Sigmoid colon (tissue), 7 donors: ENCODE results near the gene KRT73. TPM values are rescaled to one million over a fixed set of nuclear protein-coding genes. Genes with fewer than 3 reads are reported as not detected.

ENCODE experiments used
- DNase-seq: peaks from one replicate; pipeline ENCODE4 v3.0.0-alpha.2; 2019
- H3K27ac ChIP-seq, 4 donors: fragments of 200-600 bp; sonication (generic); one replicate each; pipeline ENCODE4 v1.5.1; 2016 to 2019; ENCODE audit warnings: mild to moderate bottlenecking in 1 of 4
- H3K27me3 ChIP-seq, 3 donors: fragments of 200-600 bp; sonication (generic); one replicate each; pipeline ENCODE4 v1.5.1; 2019; ENCODE audit warnings: mild to moderate bottlenecking in 1 of 3
- H3K36me3 ChIP-seq, 4 donors: fragments of 200-600 bp; sonication (generic); one replicate each; pipeline ENCODE4 v1.5.1; 2016 to 2019
- H3K4me1 ChIP-seq, 4 donors: fragments of 200-600 bp; sonication (generic); one replicate each; pipeline ENCODE4 v1.5.1; 2017 to 2019
- H3K4me3 ChIP-seq, 4 donors: fragments of 200-600 bp; sonication (generic); one replicate each; pipeline ENCODE4 v1.5.1; 2017 to 2019; ENCODE audit warnings: mild to moderate bottlenecking in 2 of 4, moderate library complexity in 1 of 4
- H3K9me3 ChIP-seq, 4 donors: fragments of 200-600 bp in 3 of 4; sonication (generic) in 3 of 4; one replicate each; pipeline versions ENCODE4 v1.5.1 to v1.6.1; 2013 to 2019
- CTCF ChIP-seq, 4 experiments: fragments of 450-650 bp in 3 of 4; fragments of 200-600 bp in 1 of 4; IDR thresholded peaks; one replicate each; pipeline ENCODE4 v1.5.1; 2016 to 2019; ENCODE audit warnings: antibody characterized with exemption in 4 of 4, mild to moderate bottlenecking in 3 of 4, moderate library complexity in 2 of 4
- EP300 ChIP-seq, 4 donors: sonication (generic); formaldehyde crosslinking; IDR thresholded peaks; one replicate each; pipeline ENCODE4 v1.6.1; 2017; ENCODE audit warnings: antibody characterized with exemption in 4 of 4
- POLR2A ChIP-seq, 2 donors: fragments of 450-650 bp; IDR thresholded peaks; one replicate each; pipeline ENCODE4 v1.6.1; 2016; ENCODE audit warnings: antibody characterized with exemption in 2 of 2, mild to moderate bottlenecking in 2 of 2, moderate library complexity in 2 of 2
- POLR2AphosphoS5 ChIP-seq, 4 donors: sonication (generic); formaldehyde crosslinking; IDR thresholded peaks; one replicate each; pipeline ENCODE4 v1.6.1; 2017; ENCODE audit warnings: antibody characterized with exemption in 4 of 4
- WGBS, 2 donors: extraction: QIAGEN DNeasy Blood & Tissue Kit; methylation state at CpG; one replicate each; pipeline ENCODE4 v1.1.7; 2013; 5-methylcytosine and 5-hydroxymethylcytosine counted together
- intact Hi-C: fragments of 100-400 bp; cut with DNase I; formaldehyde crosslinking; loops from one replicate; pipeline ENCODE4 v1.15.1; 2023
- polyA plus RNA-seq, 3 donors: library from polyadenylated mRNA; stranded (reverse); fragments of 200-250 nt; gene quantifications; one replicate each; pipeline ENCODE4 v1.2.3, GENCODE V29; 2013
- total RNA-seq, 4 donors: library from RNA; depleted of rRNA; stranded (reverse); fragments of >200 nt; gene quantifications; one replicate each; pipeline ENCODE4 v1.1.0, GENCODE V29; 2016
- donor health status: healthy with polysubstance abuse.
- donor health status: Bipolar disorder and iron deficiency.
- donor health status: healthy.

The KRT73 gene
- total and polyA plus RNA-seq, 7 donors: 0.73 TPM; not detected in 6

GRCh38 chr12:52630008-52630500 is 11.7 kb upstream of the KRT73 start:
- peaks cover 0 to 16% (median 3%) of the 10 kb centered on the region in 4 donors for H3K4me1 ChIP-seq
- no peak for TF ChIP-seq CTCF (IDR thresholded peaks at IDR 0.05)
- no peak for TF ChIP-seq POLR2AphosphoS5 (IDR thresholded peaks at IDR 0.05)
- TF ChIP-seq EP300 (IDR thresholded peaks at IDR 0.05): no peak
- no peak for TF ChIP-seq POLR2A (IDR thresholded peaks at IDR 0.05)
- H3K4me3 ChIP-seq: no peak overlapping the region
- intact Hi-C loops: no loop called here
- no peak for DNase-seq
- no peaks in the 10 kb centered on the region for H3K36me3 ChIP-seq
- no peaks in the 10 kb centered on the region for H3K9me3 ChIP-seq
- 71 to 78% methylated on average over 7 of the region's 7 CpGs for WGBS, 2 donors
- no peak overlapping the region for H3K27ac ChIP-seq
- no peaks in the 10 kb centered on the region for H3K27me3 ChIP-seq

GRCh38 chr12:52629281-52630007 is 11.1 kb upstream of the KRT73 start:
- 82 to 84% methylated on average over 12 of the region's 12 CpGs for WGBS, 2 donors
- Histone ChIP-seq H3K9me3 (no peaks in the 10 kb centered on the region), H3K4me1 (peaks cover 0 to 12% (median 2%) of the 10 kb centered on the region in 4 donors), H3K36me3 (no peaks in the 10 kb centered on the region), H3K27me3 (no peaks in the 10 kb centered on the region), H3K4me3 (no peak overlapping the region), H3K27ac (no peak overlapping the region)
- TF ChIP-seq CTCF (IDR thresholded peaks at IDR 0.05) (no peak), POLR2AphosphoS5 (IDR thresholded peaks at IDR 0.05) (no peak), POLR2A (IDR thresholded peaks at IDR 0.05) (no peak)
- intact Hi-C loops: no loop called here
- DNase-seq: no peak

GRCh38 chr12:52628841-52629240 is 10.5 kb upstream of the KRT73 start:
- no peak for TF ChIP-seq POLR2AphosphoS5 (IDR thresholded peaks at IDR 0.05)
- TF ChIP-seq EP300 (IDR thresholded peaks at IDR 0.05): no peak
- TF ChIP-seq CTCF (IDR thresholded peaks at IDR 0.05): no peak
- no peak for TF ChIP-seq POLR2A (IDR thresholded peaks at IDR 0.05)
- Histone ChIP-seq H3K27ac (no peak overlapping the region), H3K4me1 (peaks cover 0 to 7% (median 0%) of the 10 kb centered on the region in 4 donors), H3K27me3 (no peaks in the 10 kb centered on the region), H3K36me3 (no peaks in the 10 kb centered on the region), H3K9me3 (no peaks in the 10 kb centered on the region), H3K4me3 (no peak overlapping the region)
- intact Hi-C loops: no loop called here
- 76 to 81% methylated on average over 2 of the region's 2 CpGs for WGBS, 2 donors
- DNase-seq: no peak

- TF ChIP-seq EP300 (IDR thresholded peaks at IDR 0.05) (no peak), CTCF (IDR thresholded peaks at IDR 0.05) (no peak), POLR2AphosphoS5 (IDR thresholded peaks at IDR 0.05) (no peak), POLR2A (IDR thresholded peaks at IDR 0.05) (no peak)
- peaks cover 0 to 7% (median 0%) of the 10 kb centered on the region in 4 donors for H3K4me1 ChIP-seq
- no peak overlapping the region for H3K27ac ChIP-seq
- DNase-seq: no peak
- intact Hi-C loops: no loop called here
- 81 to 82% methylated on average over 4 of the region's 4 CpGs for WGBS, 2 donors
- no peaks in the 10 kb centered on the region for H3K9me3 ChIP-seq
- H3K27me3 ChIP-seq: no peaks in the 10 kb centered on the region
- H3K36me3 ChIP-seq: no peaks in the 10 kb centered on the region
- no peak overlapping the region for H3K4me3 ChIP-seq
These were observed 9.8 kb upstream of the KRT73 start for GRCh38 chr12:52628111-52628507.
